HG02981 (cell line): ENCODE measurements around the gene C10orf90.

Experiments used
- ATAC-seq: cut with Tn5 transposase; IDR thresholded peaks from one replicate; pipeline ENCODE4 v1.9.1; 2021; ENCODE audit warnings: mild to moderate bottlenecking, moderate library complexity; ENCODE audit not compliant: unreplicated experiment

C10orf90 gene

DNA sequence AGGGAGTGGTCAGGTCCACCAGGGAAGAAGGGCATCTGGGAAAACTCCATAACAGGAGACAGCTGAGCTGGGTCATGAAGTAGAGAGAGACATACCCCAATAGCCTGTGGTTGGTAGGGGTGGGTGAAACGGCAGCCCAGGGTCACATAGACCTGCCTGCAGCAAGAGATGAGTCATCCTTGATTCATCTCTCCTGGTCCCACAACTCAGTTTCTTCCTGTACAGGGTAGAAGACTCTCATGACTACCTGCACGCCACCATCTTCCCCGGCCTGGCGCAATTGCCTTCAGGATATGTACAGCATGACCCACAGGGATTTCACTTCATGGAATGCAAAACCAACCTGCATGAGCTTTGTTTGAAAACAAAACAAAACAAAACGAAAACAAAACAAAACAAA is 237.1 kb downstream of the C10orf90 start:
- no peak for ATAC-seq

DNA sequence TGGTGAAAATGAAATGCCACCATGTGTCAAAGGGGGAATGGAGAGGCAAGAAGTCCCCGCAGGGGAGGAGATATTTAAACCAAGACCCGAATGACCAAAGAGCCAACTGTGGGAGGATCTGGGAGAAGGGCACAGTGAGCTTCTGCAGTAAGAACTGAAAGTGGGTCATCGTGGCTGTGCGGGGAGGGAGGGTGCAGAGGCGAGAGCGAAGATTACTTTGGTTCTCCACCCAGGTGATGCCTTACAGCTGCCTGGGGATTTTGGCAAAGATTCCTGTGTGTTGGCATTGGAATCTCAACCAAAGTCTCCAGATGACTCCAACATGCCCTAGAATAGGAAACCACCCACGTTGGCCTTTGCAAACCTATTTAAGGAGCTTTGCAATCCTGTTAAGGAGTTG is 238.0 kb downstream of the C10orf90 start:
- ATAC-seq = no peak

DNA sequence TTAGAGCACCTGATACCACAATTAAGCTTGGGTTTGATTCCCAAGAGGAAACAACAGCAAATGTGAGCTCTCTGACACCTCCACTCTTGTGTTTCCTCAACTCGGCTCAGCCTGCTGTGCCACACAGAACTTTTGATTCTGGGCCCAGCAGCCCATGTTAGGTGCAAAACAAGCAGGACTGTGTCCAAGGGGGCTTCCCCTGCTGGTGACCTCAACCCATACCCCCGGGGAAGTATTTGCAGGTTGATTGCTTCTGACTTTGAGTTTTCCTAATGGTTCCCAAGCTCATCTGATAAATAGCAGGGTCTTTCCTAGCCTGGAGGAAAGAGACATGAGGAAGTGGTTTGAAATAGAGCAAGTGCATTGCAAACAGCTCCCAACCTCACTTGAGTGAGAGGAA is 238.7 kb downstream of the C10orf90 start:
- no peak for ATAC-seq

DNA sequence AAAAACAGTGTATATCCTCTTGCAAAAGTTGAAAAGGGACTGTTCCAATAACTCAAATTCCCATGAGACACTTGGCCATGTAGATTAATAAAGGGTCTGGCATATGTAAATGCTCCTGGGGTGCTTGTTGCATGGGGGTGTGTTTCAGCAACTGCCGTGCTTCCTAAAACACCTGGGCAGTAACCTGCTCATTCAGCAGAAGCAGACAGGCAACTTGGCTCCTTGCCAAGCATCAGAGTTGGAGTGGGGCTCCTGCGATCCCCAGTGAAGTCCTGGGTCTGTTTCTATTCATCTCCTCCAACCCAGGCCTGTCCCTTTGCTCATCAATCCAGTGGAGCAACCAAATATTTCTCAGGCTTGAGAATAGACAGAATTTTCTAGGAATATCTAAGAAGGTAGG is 240.0 kb downstream of the C10orf90 start:
- ATAC-seq = no peak

DNA sequence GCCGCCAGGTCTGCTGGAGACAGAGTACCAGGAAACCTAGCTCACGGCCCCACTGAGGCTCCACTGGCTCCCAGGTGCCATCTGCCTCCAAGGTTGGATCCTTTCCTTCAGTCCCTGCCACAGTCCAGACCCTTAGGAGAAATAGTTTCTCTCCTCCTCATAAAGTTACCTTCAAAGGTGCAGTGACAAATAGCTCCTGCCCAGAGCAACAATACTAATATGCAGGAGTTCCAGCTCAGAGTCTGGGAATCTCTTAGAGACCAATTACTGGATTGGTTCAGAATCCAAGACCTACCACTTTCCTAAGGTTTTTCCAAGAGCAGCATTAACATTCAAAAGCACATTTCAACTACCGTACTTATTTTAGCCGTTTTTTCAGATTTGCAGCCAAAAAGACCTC is 241.2 kb downstream of the C10orf90 start:
- ATAC-seq = no peak

DNA sequence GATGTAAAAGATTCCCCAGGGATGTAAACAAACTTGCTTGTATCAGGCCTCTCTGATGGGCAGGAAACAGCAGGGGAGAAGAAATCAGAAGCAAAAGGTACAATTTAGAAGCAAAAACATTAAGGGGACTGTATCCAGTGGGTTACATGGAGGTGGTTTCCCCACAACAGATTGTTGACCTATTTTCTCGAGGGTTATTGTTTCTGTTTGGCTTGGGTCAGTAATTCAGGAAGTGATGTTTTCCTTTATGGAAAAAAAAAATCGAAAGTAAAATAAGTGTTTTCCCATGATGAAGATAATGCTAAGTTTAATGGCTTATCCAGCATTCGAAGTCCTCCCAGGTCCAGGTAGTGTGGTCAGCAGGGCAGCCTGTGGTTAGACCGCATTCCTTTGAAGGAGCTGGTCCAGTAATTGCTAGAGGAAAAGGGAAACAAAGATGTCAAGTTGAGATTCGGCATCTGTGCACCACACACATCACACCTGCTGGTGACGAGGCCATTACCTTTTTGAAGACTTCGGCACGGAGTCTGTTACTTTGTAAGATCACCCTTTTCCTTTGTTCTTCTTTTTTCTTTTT is 244.9 kb downstream of the C10orf90 start:
- no peak for ATAC-seq

DNA sequence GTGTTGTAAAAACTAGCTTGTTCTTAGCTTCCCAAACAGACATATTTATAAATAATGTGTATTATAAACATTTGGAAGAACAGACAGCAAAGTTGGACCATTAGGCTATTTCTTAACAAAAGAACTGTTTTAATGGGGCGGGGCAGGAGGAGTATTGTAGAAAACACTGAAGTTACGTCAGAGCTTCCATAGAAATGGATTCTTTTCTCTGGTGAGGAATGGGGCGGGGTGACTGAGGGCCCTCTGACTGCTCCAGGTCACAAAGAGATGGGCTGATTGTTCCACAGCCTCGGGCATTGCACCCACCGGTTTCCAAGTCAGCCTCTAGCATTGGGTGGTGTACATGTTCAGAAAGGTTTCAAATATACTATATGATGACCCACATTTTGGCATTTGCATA is 245.5 kb downstream of the C10orf90 start:
- no peak for ATAC-seq

DNA sequence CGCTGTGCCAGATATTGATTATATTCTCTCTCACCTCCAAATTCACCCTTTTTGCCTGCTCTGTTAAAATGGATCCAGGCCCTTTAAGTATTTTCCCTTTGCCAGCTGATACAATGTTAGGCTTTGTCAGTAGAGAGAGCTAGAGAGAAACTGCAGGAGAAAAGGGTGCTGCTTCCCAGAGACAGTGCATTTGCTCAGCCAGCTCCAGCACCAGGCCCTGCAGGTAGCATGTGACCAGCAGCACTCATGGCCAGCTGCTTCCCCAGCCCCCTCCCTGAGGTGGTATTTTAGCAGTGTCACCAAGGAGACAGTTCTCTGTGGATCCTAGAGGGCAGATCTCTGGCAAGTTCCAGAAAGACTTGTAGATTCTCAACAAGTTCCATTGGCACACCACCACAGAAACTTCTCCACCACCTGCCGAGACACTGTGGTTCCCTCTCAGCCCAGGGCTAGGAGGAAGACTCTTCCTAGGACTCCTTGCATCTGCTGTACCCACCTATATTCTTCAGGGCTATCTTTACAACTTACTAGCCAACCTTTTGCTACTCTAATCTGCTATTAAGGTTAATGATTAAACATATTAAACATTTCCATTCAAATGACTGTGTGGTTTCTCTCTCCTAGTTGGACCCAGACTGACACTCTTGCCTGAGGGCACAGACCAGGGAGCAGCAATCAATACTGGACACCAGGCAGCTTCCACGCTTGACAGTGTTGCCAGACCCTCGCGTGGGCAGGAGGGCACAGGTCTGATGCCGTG is 246.6 kb downstream of the C10orf90 start:
- ATAC-seq = no peak

DNA sequence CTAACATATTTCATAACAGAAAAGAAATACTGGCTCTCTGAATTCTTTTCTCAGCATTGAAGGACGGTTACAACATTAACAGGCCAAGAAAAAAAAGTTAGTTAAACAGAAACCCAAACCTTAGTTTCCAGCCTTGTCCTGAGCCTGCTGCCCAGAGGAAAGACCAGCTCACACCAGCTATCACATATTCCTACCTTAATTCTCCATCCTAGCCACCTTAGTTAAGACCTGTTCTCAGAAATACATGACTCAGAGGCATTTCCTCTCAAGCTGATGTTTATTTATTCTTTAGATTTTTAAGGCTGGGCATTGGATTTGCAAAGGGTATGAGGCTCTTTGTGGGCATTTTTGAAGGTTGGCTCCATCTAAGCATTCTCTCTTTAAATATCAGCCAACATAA is 247.9 kb downstream of the C10orf90 start:
- ATAC-seq = no peak

DNA sequence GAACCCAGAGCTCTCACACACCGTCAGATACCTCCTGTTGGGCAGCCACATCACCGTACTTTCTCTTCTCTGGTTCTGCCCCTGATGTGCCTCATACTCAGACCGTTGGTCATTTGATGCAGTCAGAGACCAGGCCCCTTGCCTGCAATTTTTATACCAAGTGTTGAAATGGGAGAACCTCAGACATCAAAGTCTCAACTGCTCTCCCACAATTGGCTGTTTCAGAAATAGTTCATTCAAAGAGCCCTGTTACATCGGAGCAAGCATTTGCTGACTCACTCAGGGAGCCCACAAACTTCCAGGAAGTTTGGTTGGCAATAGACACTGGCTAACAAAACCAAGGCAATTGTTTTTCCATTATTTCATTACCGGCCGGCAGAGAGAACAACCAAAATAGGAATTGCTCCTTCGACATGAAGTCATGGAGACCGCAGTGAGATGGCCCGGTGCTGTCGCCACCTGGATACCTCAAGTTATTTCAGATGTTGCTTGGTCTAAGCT is 248.7 kb downstream of the C10orf90 start:
- no peak for ATAC-seq

DNA sequence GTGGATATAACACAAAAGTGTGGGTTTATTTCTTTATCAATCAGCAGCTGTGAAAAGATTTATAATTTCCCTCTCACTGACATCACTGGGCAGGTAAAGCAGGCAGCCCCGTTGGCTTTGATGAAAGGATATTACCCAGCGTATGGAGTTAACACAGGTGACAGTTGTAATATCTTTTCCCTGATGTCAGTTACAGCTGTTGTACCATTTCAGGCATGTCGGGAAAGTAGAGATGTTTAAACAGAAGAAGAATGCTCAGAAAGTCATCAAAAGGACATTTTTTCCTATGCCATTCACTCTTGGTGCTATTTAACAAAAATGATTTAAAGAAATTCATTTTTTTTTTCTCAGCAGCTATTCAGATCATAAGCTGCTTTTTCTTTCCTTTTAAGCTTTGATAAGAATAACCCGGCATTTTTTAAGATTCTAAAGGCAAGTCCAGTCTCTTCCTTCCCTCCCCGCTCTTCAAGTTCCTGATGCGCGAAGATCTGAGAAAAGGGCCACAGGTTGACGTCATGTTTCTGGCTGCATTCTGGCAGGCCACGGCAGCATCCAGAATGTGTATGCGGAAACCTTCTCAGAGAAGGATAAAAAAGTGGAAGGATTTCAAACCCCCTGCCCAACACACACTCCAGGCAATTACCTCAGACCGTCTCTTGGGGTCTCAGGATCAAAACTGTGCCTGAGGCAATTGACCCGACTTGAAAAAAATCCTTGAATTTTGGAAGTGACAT is 249.8 kb downstream of the C10orf90 start:
- ATAC-seq = no peak

DNA sequence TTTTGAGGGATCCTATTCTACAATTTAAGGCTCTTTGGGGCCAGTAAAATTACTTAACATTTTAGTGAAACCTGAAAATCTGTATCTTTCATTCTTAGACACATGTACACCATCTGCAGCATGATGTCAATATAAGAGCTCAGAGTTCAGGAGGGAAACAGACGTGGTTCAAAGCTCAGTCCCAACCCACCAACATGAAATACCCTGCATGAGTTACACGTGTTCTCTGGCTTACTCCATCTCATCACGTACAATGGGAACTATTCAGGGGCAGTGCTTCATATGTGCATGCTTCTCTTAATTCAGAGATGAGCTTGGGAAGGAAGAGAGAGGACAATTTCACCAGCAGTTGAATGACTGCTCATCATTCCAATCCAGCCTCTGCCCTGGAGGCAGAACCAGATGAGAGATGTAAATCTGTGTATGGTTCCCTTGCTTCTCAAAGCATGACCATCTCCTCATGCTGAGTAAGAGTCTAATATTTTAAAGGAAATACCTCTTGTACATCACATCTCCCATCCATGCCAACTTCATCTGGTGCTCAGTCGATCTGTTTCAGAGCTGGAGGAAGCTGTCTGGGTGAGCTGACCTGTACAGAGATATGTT is 253.2 kb downstream of the C10orf90 start:
- ATAC-seq = no peak

DNA sequence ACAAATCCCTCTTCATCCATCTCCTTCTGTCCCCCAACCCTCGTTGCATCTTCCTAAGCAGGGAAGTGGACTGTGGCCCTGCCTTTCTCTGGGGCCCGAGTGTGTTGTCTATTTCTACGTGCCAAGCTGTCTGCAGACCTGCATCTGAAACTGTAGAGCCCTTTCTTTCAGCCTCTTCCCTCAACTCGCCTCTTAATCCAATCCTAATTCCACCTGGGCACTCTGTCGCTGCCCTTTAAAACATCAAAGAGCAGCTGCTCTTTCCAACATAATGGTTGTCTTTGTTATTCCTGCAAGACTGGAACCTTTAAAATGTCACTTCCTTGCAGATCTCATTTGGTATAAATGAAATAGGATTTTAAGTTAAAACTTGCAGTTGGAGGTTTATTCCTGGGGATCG is 260.7 kb downstream of the C10orf90 start:
- no peak for ATAC-seq

DNA sequence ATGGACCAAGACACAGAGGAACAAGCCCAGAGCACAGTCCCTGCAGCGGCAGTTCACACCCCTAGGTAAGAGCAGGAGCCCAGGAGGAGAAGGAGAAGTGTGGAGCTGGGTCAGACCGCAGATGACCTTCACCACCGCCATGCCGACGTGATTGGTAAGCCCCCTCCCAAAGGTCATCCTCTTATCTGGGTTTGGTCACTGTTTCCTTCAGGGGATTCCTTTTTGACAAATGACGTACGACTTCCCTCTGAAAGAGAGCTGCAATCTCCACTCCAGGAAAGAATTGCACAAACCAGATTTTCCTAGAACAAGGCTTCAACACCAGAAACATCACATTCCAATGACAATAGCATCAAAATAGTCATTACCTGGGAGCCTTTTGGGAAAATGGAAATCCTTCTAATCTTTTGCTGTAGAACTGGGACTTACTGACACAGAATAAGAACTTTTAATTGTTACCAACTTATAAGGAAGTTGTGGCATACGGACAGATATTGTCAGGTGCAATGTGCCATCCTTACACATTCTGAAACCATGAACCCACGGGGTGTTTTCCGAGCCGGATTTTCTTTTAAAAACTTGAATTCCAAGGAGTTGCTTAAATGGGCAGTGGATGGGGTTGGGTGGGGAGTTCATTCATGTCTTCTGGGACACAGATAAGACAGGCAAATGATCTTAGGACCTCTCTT is 261.4 kb downstream of the C10orf90 start:
- ATAC-seq = no peak

DNA sequence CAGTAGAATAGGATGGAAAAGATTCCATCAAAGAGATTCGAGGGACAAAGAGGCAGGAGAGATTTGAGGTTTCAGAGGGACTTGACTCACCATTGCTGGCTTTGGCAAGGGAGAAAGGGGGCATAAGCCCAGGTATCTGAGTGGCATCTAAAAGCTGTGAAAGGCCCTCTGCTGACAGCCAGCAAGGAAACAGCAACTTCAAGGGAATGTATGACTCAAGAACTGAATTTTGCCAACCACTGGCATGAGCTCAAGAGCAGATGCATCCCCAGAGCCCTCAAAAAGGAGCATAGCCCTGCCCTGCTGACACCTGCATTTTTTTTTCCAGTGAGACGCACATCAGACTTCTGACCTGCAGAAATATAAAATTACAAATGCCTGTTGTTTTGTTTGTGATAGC is 262.7 kb downstream of the C10orf90 start:
- no peak for ATAC-seq

DNA sequence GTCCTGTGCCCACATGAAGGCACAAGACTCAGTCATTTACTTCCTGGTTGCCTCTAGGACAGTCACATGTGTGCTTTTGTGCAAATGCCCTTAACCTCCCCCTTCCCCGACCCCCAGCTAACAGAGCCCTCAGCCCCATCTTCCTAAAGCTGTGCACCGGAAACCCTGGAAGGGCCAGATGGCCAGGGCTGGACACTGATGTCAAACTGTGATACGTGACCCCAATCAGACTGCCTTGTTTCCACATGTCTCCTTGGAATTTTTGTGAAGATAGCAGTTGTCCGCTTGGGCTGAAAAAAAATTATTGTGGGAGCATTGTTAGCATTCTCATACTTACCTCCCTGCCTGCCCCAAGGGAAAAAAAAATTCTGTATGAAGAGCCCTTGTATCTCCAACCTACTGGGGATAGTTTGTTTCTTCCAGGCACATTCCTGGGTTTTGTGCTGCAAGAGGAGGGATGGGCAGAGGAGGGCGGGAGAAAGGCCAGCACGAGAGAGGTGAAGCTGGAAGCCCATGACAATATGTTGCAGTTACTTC is 265.2 kb downstream of the C10orf90 start:
- no peak for ATAC-seq

DNA sequence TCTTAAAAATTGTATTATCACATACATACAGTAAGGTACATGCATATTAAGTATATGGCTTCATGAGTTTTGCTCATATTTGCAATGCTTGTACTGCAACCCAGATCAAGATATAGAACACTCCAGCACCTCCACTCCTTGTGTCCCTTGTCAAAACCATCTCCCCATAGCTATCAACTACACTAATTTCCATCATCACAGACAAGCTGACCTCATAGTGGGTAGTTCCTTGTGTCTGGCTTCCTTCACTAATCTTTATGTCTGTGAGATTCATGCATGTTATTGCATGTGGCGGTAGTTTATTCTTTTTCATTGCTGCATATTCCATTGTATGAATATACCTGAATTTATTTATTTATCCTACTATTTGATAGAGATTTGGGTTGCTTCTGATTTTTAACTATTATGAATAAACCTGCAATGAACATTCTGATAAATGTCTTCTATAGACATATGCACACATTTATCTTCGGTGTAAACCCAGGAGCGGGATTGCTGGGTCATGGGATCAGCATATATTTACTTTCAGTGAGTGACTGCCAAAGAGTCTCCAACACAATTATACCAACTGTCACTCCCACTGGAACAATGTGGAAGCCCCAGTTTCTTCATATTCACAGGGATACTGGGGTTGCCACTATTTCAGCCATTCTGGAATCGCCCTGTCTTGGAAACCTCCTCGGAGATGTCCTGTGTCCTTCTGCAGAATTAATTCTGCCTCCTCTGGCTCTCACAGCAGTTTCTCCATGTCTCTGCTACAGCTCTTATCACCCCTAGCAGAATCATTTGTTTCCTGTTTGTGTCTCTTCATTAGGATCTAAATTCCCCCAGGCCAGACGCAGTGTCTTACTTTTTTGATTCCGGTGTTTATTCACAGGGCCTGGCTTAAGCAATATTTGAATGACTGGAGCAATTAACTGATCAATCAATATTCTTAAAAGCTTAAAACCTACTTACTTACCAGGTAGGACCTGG is 267.5 kb downstream of the C10orf90 start:
- no peak for ATAC-seq

DNA sequence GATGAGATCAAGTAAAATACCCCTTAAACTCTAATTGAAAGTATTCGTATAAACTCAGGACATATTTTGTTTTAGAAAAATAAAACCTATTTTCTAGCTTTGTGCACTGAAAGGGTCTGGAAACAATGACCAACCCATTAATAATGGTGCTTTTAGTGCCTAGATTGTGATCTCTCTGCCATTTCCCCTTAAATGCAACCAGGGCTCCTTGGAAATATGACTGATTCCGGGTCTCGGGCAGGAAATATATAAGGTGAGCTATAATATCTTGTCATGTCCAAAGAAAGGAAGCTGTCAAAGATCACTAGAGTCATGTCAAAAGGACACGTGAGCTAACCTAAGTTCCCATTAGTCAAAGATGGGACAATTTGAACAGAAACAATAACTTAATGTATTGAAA is 269.9 kb downstream of the C10orf90 start:
- no peak for ATAC-seq

DNA sequence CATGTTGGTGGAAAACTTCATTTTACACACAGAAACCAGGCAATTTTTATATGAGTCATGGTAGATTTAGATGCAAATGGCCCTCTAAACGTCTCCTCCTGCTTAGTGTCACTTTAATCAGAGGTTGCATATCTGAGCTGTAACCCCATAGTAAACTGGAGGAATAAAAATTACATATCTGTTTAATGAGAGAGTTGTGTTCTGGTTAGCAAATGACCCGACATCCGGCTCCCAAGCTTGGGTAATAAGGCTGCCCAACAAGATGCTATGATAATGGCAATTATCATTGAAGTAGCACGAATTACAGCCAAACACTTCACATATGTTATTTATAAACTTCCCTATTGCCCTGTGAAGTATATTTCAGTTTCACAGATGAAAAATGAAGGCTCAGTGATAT is 271.6 kb downstream of the C10orf90 start:
- no peak for ATAC-seq

DNA sequence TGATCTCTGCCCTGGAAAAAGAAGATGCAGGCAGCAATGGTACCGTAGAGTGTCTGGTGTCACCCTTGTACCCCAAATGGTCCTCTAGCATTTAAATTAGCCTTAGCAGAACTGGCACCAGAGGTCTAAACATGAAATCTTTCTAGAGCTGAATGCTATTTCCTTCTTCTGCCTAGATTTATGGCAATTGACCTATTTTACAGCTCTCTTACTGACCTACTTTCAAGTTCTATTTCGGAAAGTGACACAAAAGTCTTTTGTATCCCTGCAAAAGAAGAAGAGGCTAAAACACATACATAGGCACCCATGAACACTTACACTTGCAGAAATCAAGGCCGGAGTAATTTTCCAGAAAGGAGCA is 272.1 kb downstream of the C10orf90 start:
- ATAC-seq = no peak
